ENCODE measurements around the gene VWA5B1. TPM values are rescaled to one million over a fixed set of nuclear protein-coding genes. Genes with fewer than 3 reads are reported as not detected.

VWA5B1 gene
- total RNA-seq, 1 donor from 2014 or later = not detected

DNA sequence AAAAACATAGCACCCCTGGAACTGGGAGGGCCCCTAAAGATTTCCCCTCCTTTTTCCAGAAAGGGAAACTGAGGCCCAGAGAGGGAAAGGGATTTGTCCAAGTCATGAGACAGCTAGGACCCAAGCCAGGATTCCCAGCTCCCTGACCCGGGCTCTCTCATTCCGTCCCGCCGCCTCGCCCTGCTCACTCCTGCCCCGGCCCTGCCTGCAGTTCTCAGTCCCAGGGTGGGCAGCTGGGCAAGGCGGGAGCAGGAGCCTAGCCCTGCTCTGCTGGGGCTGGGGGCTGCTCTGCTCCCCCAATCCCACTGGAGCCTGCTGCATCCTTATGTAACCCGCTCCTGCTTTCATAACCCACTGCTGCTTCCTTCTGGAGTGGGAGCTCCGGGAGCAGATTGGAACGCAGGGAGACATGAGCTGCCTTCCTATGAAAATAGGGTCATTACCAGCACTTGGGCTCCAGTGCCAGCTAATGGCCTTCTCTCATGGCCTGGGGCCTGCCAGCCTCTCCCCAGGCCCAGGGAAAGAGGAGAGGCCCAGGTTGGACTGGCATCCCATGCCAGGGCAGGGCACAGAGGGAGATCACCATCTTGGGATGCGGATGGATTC lies 110.8 kb downstream of the VWA5B1 start:
- TF ChIP-seq, protein P1, sequence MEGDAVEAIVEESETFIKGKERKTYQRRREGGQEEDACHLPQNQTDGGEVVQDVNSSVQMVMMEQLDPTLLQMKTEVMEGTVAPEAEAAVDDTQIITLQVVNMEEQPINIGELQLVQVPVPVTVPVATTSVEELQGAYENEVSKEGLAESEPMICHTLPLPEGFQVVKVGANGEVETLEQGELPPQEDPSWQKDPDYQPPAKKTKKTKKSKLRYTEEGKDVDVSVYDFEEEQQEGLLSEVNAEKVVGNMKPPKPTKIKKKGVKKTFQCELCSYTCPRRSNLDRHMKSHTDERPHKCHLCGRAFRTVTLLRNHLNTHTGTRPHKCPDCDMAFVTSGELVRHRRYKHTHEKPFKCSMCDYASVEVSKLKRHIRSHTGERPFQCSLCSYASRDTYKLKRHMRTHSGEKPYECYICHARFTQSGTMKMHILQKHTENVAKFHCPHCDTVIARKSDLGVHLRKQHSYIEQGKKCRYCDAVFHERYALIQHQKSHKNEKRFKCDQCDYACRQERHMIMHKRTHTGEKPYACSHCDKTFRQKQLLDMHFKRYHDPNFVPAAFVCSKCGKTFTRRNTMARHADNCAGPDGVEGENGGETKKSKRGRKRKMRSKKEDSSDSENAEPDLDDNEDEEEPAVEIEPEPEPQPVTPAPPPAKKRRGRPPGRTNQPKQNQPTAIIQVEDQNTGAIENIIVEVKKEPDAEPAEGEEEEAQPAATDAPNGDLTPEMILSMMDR (IDR thresholded peaks at IDR 0.05) = no peak
- no peak for TF ChIP-seq POLR2AphosphoS5 (IDR thresholded peaks at IDR 0.05; ENCODE audit: insufficient read depth in 1 of 2, low read depth in 1 of 2)
- TF ChIP-seq POLR2A (IDR thresholded peaks at IDR 0.05) = no peak
- H3K27me3 ChIP-seq = no peaks in the 10 kb centered on the region
- intact Hi-C loops (cut with DNase I) = no loop called here
- H3K36me3 ChIP-seq = no peaks in the 10 kb centered on the region
- no peaks in the 10 kb centered on the region for H3K9me3 ChIP-seq
- DNase-seq (ENCODE audit: extremely low spot score in 2 of 2) = no peak
- H3K4me1 ChIP-seq = no peaks in the 10 kb centered on the region
- no peak overlapping the region for H3K4me3 ChIP-seq
- no peak overlapping the region for H3K27ac ChIP-seq

DNA sequence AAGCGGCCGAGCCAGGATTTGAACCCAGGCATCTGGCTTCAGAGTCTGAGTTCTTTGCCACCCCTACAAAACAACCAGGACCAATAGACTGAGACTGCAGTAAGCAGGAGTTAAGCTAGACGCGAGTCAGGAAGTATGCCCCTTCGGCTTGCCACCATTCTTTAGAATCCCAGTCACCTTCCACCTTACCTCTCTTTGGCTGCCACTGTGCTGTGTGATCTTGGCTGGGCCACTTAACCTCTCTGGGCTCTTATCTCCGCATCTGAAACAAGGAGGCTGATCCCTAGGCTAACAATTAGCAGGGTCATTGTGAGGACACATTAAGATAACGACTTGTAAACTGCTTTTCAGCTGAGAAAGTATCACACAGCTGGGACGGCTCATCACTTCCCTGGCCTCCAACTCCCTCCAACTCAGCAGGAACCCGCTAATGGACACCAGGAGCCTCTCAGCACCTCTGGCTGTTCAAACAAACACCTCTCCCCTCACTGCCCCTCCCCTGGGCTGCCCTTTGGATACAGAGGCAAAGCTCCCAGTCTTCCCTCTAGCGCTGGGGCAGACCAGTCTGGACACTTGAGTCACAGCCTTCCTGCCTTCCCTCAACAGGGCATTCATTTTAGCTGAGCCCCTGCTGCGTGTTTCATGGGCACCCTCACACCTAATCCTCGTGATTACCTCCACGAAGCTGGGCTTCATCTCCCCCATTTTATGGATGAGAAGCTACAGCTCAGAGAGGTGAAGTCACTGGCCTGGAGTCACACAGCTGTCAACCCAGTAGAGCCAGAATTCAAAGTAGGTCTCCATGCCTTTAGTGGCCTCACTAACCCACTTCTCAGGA lies 112.1 kb downstream of the VWA5B1 start:
- DNase-seq (ENCODE audit: extremely low spot score in 2 of 2) = no peak
- H3K36me3 ChIP-seq = no peaks in the 10 kb centered on the region
- intact Hi-C loops (cut with DNase I) = no loop called here
- no peaks in the 10 kb centered on the region for H3K9me3 ChIP-seq
- no peak overlapping the region for H3K4me3 ChIP-seq
- H3K27me3 ChIP-seq = no peaks in the 10 kb centered on the region
- H3K27ac ChIP-seq = no peak overlapping the region
- H3K4me1 ChIP-seq = no peaks in the 10 kb centered on the region
- TF ChIP-seq POLR2AphosphoS5 (IDR thresholded peaks at IDR 0.05; ENCODE audit: insufficient read depth in 1 of 2, low read depth in 1 of 2) (no peak), POLR2A (IDR thresholded peaks at IDR 0.05) (no peak)
- TF ChIP-seq, protein P1 (IDR thresholded peaks at IDR 0.05) = no peak

DNA sequence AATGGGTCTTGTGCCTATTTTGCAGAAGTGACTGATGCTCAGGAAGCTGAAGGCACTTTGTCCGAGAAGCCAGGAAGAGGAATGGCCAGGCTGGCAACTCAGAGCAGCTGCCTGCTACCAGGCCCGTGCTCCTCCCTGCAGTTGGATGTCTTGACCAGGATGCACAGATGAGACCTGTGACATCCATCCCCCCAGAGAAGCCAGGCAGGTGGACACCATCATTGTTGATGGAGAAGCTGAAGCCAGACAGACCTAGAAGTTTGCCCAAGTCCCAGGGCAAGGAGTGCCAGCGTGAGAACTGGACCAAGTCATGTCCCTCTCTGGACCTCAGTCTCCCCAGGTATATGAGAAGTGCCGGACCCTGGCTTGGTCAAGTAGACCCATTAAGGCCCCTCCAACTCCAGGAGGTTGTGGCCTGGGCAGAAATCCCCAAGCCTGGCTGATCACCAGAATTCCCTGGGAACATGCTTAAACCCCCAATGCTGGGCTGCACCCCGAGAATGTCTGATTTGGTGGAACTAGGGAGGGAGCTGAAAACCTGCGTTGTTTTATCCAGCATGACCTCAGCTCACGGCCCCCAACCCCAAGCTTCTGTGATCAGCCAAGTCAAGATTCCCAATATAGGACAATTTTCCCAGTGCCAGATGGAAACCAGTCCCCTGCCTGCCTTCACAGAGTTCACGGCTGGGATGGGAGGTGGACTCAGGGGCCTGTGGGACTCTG lies 112.9 kb downstream of the VWA5B1 start:
- intact Hi-C loops (cut with DNase I) = no loop called here
- TF ChIP-seq POLR2AphosphoS5 (IDR thresholded peaks at IDR 0.05; ENCODE audit: insufficient read depth in 1 of 2, low read depth in 1 of 2) (no peak), POLR2A (IDR thresholded peaks at IDR 0.05) (no peak)
- TF ChIP-seq, protein P1 (IDR thresholded peaks at IDR 0.05) = no peak

DNA sequence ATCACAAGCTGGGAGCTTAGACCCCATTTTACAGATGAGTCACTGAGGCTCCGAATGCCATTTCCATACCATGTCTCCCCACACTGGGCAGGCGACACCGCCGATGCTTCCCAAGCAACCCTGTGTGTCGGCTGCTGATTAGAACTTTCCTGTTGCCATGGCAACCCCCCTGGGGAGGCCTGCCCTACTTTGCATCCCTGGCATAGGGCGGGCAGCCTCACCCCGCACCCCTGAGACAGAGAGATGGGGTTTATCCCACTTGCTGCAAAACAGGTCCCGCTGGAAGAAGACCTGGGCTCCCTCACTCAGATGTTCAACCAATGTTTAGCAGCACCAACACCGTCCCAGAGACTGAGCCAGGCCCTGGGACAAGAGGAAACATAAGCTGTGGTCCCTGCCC lies 113.8 kb downstream of the VWA5B1 start:
- no peak overlapping the region for H3K27ac ChIP-seq
- H3K9me3 ChIP-seq = no peaks in the 10 kb centered on the region
- TF ChIP-seq, protein P1 (IDR thresholded peaks at IDR 0.05) = no peak
- no peak for TF ChIP-seq POLR2A (IDR thresholded peaks at IDR 0.05)
- no peak for TF ChIP-seq POLR2AphosphoS5 (IDR thresholded peaks at IDR 0.05; ENCODE audit: insufficient read depth in 1 of 2, low read depth in 1 of 2)
- no peaks in the 10 kb centered on the region for H3K4me1 ChIP-seq
- H3K36me3 ChIP-seq = no peaks in the 10 kb centered on the region
- DNase-seq (ENCODE audit: extremely low spot score in 2 of 2) = no peak
- H3K27me3 ChIP-seq = no peaks in the 10 kb centered on the region
- H3K4me3 ChIP-seq = no peak overlapping the region
- intact Hi-C loops (cut with DNase I) = no loop called here

More for the DNA sequence above, 112.9 kb downstream of the VWA5B1 start:
- no peaks in the 10 kb centered on the region for H3K36me3 ChIP-seq
- no peak for DNase-seq (ENCODE audit: extremely low spot score in 2 of 2)
- H3K27ac ChIP-seq = no peak overlapping the region
- H3K27me3 ChIP-seq = no peaks in the 10 kb centered on the region
- H3K9me3 ChIP-seq = no peaks in the 10 kb centered on the region
- H3K4me1 ChIP-seq = no peaks in the 10 kb centered on the region
- no peak overlapping the region for H3K4me3 ChIP-seq

Other genes starting within 250 kb of the VWA5B1 start
- 2.7 TPM for gene PLA2G5, start 220.7 kb upstream of the VWA5B1 start, total RNA-seq
- not detected for gene PLA2G2D, start 171.3 kb upstream of the VWA5B1 start, total RNA-seq
- not detected for gene PLA2G2F, start 151.6 kb upstream of the VWA5B1 start, total RNA-seq
- gene UBXN10, start 104.8 kb upstream of the VWA5B1 start, total RNA-seq = 0.49 TPM
- gene PLA2G2C, start 104.4 kb upstream of the VWA5B1 start, total RNA-seq = not detected
- 18.9 TPM for gene CAMK2N1, start 195.3 kb downstream of the VWA5B1 start, total RNA-seq
- 19.9 TPM for gene MUL1, start 217.3 kb downstream of the VWA5B1 start, total RNA-seq

Data from vagina (tissue), 2 donors.